ENCODE measurements around the gene SCGB1D2.

SCGB1D2 gene

DNA sequence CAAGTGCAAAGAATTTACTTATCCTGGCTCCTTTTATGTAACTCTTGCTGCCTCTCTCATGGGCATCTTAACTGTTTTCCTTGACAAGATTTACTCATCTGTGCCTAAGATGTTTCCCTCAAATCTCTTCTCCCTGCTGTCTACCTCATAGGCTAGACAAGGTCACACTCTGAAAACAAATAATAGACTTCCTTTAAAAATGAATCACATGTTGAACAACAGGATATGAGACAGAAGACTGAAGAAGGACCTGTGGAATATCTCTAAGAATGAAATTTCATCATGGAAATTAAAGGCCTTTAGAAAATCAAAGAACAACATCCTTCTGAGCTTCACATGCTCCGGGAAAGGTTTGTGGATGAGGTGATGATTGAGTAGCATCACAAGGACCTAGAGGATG is 22.0 kb downstream of the SCGB1D2 start:
- DNase-seq, result no peak

GRCh38 chr11:62266558-62266957 is 24.5 kb downstream of the SCGB1D2 start:
- DNase-seq, result no peak

- DNase-seq, result no peak
These were observed 25.0 kb downstream of the SCGB1D2 start for GRCh38 chr11:62267050-62267449.

DNA sequence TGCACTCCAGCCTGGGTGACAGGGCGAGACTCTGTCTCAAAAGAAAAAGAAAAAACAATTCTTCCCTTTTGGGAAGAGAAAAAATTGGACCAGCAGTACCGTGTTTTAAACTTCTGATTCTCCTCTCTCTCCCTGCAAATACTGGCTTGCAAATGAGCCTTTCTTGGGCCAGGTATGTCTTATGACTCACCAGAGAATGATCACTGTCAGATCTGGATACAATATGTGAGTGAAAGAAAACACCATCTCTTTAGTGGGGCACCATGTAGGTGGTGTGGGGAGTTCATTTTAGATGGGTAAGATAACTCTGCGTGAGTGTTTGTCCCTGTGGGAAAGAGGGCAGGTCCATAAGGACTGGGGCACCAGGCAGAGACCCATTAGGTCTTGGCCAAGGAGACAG is 25.5 kb downstream of the SCGB1D2 start:
- DNase-seq, result no peak

DNA sequence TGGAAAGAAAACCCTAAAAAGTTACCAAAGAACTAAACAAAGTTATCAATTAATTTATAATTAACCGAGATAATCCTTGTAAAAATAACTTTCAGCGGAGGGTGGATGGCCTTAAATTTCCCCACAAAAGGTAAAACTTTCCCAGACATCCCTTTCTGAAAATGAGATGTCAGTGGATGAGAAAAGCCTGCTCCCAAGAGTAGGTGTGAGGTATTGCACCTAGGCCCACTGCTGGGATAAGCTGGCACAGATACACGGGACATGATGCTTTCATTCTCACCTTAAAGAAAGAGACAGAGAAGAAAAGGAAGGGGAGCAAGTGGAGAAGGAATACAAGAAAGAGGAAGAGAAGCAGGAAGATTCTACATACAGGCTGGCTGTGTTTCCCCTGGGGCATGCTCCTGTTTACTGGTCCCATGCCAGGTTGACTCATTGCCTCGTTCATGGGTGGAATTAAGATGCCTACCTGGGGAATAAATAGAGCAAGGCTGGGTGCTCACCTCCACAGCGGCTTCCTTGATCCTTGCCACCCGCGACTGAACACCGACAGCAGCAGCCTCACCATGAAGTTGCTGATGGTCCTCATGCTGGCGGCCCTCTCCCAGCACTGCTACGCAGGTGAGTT is 27.7 kb downstream of the SCGB1D2 start, which contains the start of gene SCGB2A2:
Gene SCGB2A2 (plus strand): TSS at position 505 of the 625 bp plus-strand sequence. CDS start 59 bp downstream, at position 564.
- DNase-seq, result no peak

GRCh38 chr11:62273284-62273683 is 31.2 kb downstream of the SCGB1D2 start:
- no peak for DNase-seq

- no peak for DNase-seq
These were observed 31.8 kb downstream of the SCGB1D2 start for GRCh38 chr11:62273789-62274275.

DNA sequence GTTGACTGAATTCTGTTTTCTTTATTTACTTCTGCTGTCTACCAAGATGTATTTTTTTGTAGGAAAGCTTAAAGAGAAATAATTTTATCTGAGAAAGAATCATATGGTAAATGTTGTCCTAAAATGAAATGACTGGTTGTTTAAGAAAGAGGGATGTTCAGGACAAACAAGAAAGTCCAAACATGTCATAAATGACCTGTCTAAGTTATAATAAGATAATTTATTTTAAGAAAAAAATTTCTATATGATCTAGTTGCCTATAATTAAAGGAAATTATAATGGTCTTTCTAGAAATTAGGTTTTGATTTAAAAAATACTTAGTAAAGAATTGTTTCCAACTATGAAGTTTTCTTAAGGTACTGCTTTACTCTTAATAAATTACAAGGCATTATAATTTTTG is 38.4 kb downstream of the SCGB1D2 start:
- DNase-seq, result no peak

All from NCI-H1436 (cell line).